Measurements from ENCODE around the gene CATSPERB. TPM values are rescaled to one million over a fixed set of nuclear protein-coding genes. Genes with fewer than 3 reads are reported as not detected.

Gene CATSPERB
- 0.31 TPM in 1 of 2 replicates, not detected in the other for total RNA-seq (2013; cell fraction: nucleolus; rRNA removed)
- total RNA-seq (2014; rRNA removed) (not detected in 2 replicates), total RNA-seq (2014; rRNA removed; fragmentation: Illumina TruSeq; extraction: Trizol) (not detected in 2 replicates), total RNA-seq (2021) (not detected in 2 replicates), polyA plus RNA-seq (2011; rRNA removed) (not detected in 2 replicates), polyA plus RNA-seq (2014; fragmentation: Illumina TruSeq; extraction: Trizol) (not detected in 2 replicates), polyA plus RNA-seq (2014; fragmentation: Nextera tagmentation; extraction: Ambion mirVana) (not detected), polyA plus RNA-seq (2014; rRNA removed) (not detected in 2 replicates), polyA plus RNA-seq (2016; fragmentation: Nextera tagmentation; extraction: Ambion mirVana) (not detected), polyA minus RNA-seq (2011; rRNA and poly(A)+ RNA removed) (not detected in 2 replicates), Bru-seq, nascent RNA (percentile 10 among the genes with signal in this experiment), BruChase-seq, experiment 1, labeled RNA remaining after a 6-hour chase (percentile 20 among the genes with signal in this experiment), BruChase-seq, experiment 2, labeled RNA remaining after a 2-hour chase (percentile 18 among the genes with signal in this experiment)
- not detected for polyA plus RNA-seq (2011; ENCODE audit: low read depth)
- polyA plus RNA-seq (2011; cell fraction: cytosol; rRNA removed), result not detected in 2 replicates
- polyA plus RNA-seq (2011; cell fraction: nucleus; rRNA removed), result not detected in 2 replicates
- polyA plus RNA-seq (2012), result not detected in 2 replicates
- polyA minus RNA-seq (2011; cell fraction: cytosol; rRNA and poly(A)+ RNA removed), result not detected in 2 replicates
- not detected in 2 replicates for polyA minus RNA-seq (2011; cell fraction: nucleus; rRNA and poly(A)+ RNA removed)
- long read RNA-seq, experiment 1, result 0 reads
- long read RNA-seq, experiment 2, result 0 reads

- H3K27ac ChIP-seq (ENCODE audit: control insufficient read depth, insufficient read depth), result no peak within 1 kb of the TSS
- no peak for DNase-seq (ENCODE audit: low read depth, low spot score)
- no peak within 1 kb of the TSS for H3K4me2 ChIP-seq (ENCODE audit: control insufficient read depth, insufficient read depth)
- no peak within 1 kb of the TSS for H3K4me3 ChIP-seq
- SMC1A ChIA-PET (ENCODE audit: uncharacterized antibody, unreplicated experiment), result no interaction called here
- RAD21 ChIA-PET (ENCODE audit: unreplicated experiment), result no interaction called here
- H3K36me3 ChIP-seq (ENCODE audit: control insufficient read depth in 2 of 2, insufficient read depth in 2 of 2, low read length in 1 of 2), result no peaks in the 10 kb centered on the region
- CTCF ChIA-PET, result interaction anchor here (0.8 kb wide), 1 partner anchor 53 kb away, joined by 3 read pairs; no protein-coding TSS in a partner anchor
- H3K9me3 ChIP-seq (replicated peaks; ENCODE audit: control insufficient read depth, insufficient read depth, low read length), result no peaks in the 10 kb centered on the region
- POLR2A ChIA-PET, result no interaction called here
- intact Hi-C loops (cut with micrococcal nuclease; ENCODE audit: unreplicated experiment), result no loop called here
- no peak for ATAC-seq
- no peaks in the 10 kb centered on the region; a peak in 2 of 4 replicates for H3K27me3 ChIP-seq (replicated peaks in 1 of 2; ENCODE audit: control insufficient read depth in 2 of 2, insufficient read depth in 2 of 2, low read length in 1 of 2)
- in situ Hi-C loops (cut with MboI), result no loop called here
- H2AFZ ChIP-seq (ENCODE audit: control insufficient read depth, low read depth, low read length), result no peak within 1 kb of the TSS
- BruUV-seq (replicated peaks), result no TSS peak
- H3K4me1 ChIP-seq (ENCODE audit: control insufficient read depth, insufficient read depth, low read length), result no peaks in the 10 kb centered on the region
- no peak for FAIRE-seq
- H3K79me2 ChIP-seq (ENCODE audit: control insufficient read depth, insufficient read depth, low read length), result no peaks in the 10 kb centered on the region
- no peaks in the 10 kb centered on the region for H4K20me1 ChIP-seq (ENCODE audit: control insufficient read depth, insufficient read depth)
- H3K9ac ChIP-seq (ENCODE audit: control insufficient read depth, insufficient read depth, low read length), result no peak within 1 kb of the TSS
- WGBS (ENCODE audit: insufficient coverage, insufficient replicate concordance, low lambda C conversion rate, missing lambda C conversion rate), result 11% methylated on average over 2 of the region's 2 CpGs
- TF ChIP-seq NFXL1 (IDR thresholded peaks at IDR 0.05; ENCODE audit: borderline replicate concordance) (no peak), JUND (IDR thresholded peaks at IDR 0.05; ENCODE audit: low read depth, low read length) (no peak), MXI1 (IDR thresholded peaks at IDR 0.05; ENCODE audit: low read depth, low read length) (no peak), HDGF (IDR thresholded peaks at IDR 0.05) (no peak), PML (IDR thresholded peaks at IDR 0.05; ENCODE audit: low read length) (no peak), CHD4 (IDR thresholded peaks at IDR 0.05) (no peak), BACH1 (IDR thresholded peaks at IDR 0.05; ENCODE audit: borderline replicate concordance) (no peak), POLR2A (IDR thresholded peaks at IDR 0.05; ENCODE audit: low read depth, low read length) (no peak), MAX (IDR thresholded peaks at IDR 0.05; ENCODE audit: low read depth, low read length) (no peak), PAX5 (IDR thresholded peaks at IDR 0.05; ENCODE audit: borderline replicate concordance, low read depth, low read length) (no peak), ZNF274 (IDR thresholded peaks at IDR 0.05; ENCODE audit: insufficient read depth, insufficient read length) (no peak), FOS (IDR thresholded peaks at IDR 0.05; ENCODE audit: borderline replicate concordance, extremely low read depth, insufficient read length) (no peak), MEF2A (IDR thresholded peaks at IDR 0.05; ENCODE audit: insufficient read depth, low read depth, low read length) (no peak), REST (IDR thresholded peaks at IDR 0.05; ENCODE audit: low read depth, low read length) (no peak), SREBF2 (IDR thresholded peaks at IDR 0.05; ENCODE audit: low read length) (no peak), ZNF592 (IDR thresholded peaks at IDR 0.05) (no peak)
These were observed at the start of gene CATSPERB for GRCh38 chr14:91731986-91732385. TSS of gene CATSPERB (minus strand) at chr14:91732086. CDS start at chr14:91729479, 2,607 bp downstream.

Measured in GM12878 (cell line).